GM19468 (cell line): ENCODE data around the gene SLC23A3.
A peak's percentile ranks its signal among the peaks of the same experiment; 100 is the strongest.

ENCODE experiments used
- ATAC-seq: cut with Tn5 transposase; IDR thresholded peaks from one replicate; pipeline ENCODE4 v1.9.1; 2021; ENCODE audit warnings: mild to moderate bottlenecking, moderate library complexity, moderate number of reproducible peaks; ENCODE audit not compliant: unreplicated experiment; ENCODE audit errors: extremely low read depth

The SLC23A3 gene

DNA sequence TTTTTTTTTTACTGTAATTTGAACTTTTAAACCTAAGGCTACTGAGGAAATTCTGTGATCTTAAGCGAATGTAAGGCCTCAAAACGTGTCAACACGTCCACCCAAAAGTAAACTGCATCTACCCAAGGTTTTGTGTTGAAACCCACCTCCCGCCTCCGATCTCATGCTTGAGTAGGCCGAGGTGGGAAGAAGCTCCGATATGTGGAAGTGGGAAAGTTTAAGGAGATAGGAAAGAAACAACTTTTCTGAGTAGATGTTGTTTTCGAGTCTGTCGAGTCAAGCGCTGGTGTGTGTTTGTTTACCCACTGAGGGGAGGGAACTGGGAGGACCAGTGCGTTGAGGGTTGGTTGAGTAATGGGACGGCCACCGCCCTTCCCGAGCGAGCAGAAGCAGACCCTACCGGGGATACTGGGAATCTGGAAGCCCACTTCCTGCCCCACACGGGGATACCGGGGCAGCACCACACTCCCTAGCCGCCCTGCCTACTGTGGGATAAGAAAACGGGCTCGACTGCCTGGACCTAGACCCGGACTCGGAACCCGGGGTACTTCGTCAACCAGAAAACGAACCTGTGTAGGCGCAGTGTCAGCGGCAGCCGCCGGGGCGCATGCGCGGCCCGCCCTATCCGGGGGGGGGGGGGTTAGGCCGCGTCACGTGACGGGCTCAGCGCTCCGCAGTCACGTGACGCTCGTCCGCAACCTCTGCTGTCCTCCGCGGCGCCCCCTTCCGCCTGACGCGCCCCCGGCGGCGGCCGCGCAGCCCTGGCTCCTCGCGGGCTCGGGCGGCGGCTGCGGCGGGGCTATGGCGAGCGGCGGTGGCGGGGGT lies 7.9 kb upstream of the SLC23A3 start, which contains the start of gene RETREG2:
Gene RETREG2 (plus strand): TSS at position 724 of the 825 bp plus-strand sequence. CDS start 78 bp downstream, at position 802.
- peak; percentile 8 for ATAC-seq

DNA sequence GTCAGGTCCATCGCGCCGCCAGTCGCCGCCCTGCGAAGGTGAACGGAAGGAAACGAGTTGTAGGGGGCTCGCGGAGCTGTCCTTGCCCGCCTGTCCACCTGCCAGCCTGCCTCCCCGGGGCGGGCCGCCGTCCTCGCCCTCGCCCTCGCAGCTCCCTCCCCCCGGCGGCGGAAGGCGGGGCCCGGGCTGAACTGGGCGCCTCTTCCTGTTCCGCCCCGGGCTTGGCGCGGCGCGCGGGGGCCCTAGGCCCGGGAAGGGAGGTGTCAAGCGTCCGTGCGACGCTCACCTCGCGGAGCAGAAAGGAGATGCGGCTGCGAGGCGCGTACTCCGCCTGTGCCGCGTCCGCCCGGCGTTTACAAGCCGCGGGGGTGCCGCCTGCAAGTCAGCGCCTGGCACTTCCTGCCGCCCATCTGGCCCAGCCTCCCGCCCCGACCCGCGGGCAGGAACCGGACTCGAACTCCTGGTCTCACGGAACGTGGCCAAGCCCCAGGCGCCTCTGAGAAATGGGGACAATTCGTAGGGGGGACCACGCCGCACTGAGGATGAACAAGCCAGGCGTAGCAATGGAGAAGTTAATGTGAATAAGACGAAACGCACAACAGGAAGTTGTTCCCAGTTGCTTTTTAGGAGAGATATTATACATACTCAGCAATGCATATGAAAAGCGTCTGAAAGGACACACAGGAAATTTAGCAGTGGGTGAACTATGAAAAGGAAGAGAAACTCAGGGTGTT lies 7.2 kb upstream of the SLC23A3 start, which contains the start of gene CNPPD1:
Gene CNPPD1 (minus strand): TSS at position 108 of the 734 bp plus-strand sequence. CDS start 97 bp downstream, at position 11.
- ATAC-seq = peak; percentile 42

DNA sequence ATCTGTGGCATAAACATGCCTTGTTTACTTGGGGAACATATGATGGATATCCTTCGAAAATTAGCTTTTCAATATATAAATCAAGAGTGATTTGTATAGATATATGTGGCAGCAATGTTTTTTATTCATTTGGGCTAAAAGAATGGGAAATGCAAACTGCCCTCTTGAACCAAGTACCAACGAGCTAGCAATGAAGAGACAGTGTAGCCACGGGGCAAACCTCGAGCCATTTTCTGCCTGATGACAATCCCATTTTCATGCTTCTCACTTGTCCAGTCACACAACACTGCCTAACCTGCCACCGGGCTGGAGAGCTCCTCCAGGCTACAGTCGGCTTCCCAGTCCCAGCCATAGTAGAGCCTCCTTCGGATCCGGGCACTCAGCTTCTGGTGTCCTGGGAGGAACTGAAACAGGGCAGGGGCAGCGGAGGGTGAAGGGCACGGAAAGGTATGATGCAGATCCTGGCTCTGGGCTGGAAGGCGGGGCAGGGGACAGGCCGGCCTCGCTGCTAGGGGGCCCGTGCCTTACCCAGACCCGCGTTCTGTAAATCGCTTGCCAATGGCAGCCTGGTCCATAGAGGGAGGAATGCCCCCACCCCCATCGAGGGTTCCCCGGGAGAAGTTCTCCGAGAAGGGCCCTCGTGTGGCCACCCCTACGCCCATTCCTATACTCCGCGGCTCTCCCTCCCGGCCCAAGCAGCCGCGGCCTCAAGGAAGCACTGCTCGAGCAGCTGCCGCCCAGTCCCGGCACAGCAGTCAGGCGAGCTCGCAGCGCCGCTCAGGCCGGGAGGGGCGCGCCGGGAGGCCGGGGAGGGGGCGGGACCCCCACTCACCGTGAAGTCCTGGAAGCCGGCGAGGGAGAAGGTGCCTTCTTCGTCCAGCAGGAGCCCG lies 6.3 kb upstream of the SLC23A3 start:
- ATAC-seq = no peak

DNA sequence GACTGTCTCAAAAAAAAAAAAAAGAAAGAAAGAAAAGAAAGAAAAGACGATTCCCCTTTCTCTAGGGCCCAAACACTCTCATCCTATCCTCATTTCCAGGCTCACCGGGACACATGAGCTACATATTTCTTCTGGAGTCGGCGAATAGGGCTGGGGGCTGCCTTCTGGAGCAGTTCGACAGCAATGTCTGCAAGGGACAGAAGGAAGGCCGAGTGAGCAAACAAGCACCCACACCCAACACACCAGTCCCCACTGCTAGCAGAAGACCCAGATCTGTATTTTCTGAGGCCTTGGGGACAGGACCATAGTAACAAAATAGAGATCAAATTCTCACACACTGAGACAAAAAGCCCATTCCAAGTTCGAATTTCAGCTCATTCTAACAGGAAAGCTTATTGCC lies 5.7 kb upstream of the SLC23A3 start:
- no peak for ATAC-seq

DNA sequence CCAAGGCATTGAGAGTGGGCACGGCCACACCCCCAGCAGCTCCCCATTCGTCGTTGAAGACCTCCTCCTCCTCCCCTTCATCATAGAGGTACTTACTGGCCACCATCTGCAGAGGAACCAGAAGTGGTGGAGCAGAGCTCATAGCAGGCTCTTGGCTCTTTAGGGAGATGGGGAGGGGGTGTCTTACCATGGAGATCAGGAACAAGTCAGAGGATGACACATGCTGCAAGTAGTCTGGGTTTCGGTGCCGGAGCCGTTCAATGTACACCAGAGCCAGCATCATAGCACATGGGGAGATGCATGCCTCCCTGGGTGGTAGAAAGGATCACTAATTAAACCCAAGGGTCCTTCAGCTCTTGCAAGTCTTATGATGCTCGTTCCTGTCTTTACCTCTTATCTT lies 5.0 kb upstream of the SLC23A3 start:
- ATAC-seq = no peak

DNA sequence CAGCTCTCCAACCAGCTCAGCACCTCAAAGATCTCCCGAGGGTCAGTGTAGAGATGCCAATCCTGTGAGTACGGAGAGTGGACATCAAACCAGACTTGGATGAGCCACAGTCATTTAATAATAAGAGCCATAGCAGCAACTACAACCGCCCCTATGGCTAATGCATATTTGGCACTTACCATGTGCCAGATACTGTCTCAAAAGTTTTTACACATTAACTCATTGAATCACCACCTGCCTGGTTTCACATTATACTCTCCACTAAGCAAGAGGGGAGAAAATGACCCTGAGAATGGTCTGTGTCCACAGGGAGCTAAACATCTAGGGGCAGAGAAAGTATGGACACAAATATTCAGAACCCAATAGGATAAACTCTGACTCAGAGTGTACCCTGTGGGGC lies 4.3 kb upstream of the SLC23A3 start:
- no peak for ATAC-seq

DNA sequence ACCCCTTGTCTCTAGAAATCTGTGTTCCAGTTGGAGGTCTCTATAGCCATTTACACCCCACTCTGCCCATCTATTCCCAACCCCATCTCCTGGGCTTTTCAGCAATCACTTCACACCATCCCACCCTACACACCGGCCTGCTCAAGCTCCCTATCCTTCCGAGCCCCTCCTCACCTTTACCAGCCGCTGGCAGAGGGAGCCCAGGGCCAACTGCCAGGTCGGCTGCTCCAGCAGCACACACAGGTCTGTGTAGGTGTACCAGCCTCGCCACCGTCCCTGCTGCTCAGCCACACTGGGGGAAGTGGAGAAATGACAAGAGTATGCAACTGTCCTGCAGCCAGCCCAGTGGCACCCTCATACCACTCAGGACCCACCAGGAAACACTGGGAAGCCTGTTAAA lies 3.3 kb upstream of the SLC23A3 start:
- no peak for ATAC-seq

DNA sequence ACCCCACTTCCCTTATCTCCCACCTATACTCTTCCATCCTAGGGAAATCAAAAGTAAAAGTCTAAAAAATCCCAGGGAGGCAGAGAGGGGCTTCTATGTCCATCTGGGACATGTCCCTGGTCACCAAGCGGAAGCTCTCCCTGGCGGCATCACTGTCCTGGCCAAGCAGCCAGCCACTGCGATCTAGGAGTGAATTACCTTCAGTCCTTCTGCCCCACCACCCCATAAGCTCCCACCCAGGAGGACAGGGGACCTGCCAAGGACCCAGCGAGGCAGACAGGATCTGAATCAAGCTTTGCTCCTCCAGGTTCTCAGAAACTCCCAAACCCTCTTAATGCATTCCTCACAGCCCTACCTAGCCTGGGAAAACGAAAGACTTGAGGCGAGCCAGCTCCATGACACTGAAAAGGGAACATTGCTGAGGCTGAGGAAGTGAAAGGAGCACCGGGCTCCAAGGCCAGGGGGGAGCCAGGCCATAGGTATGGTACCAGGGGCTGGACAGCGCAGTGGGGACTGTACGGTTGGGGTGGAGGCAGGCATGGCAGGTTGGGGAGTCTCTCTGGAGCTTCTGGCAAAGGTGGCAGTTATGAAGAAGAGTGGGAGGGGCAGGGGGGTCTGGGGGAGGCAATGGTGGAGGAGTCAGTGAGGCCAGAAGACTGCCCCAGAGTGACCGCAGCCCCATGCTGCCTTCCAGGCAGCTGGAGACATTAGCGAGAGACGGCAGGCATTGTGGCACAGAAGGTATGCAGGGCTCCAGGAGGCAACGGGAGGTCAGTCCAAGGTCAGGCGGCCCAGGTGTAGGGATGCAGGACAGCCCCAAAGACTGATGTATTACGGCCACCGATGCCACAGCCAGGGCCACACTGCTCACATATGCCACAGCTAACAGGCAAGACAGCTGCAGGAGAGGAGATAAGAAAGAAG lies 2.7 kb upstream of the SLC23A3 start:
- ATAC-seq = no peak

DNA sequence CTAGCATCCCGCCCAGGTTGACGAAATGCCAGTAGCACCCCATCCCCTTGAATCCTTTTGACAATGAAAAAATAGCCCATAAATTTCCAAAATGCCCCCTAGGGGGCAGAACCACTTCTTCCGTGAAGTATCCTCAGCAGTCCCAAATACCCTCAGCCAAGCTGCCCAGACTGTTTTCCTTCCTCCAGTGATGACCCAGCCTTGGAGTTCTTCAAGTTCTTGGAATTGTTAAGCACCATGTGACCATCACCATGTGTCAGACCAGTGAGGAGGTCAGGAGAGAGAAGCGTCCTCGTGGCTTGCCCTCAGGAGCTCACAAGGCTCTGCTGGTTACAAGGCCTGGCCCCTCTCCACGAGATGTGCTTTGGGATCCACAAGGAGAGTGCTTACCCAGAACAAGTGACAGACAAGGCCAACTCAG lies 1.4 kb upstream of the SLC23A3 start:
- no peak for ATAC-seq

DNA sequence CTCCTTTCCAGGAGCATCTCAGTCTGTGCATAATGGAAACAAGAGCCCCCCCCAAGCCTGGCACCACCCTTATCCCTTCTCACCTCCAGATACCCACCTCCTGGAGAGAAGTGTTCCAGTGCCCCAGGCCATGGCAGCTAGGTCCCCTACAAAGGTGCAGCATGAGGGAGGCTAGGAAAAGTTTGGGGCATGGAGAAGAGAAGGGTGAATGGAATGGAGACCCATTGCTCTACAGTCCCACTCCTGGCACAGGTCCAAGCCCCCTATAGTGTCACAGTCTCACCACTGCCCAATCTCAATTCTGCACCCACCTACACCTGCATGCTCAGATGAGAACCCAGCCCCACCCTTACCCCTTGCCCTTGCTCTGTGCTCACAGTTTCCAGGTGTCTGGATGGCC lies 897 bp downstream of the SLC23A3 start:
- ATAC-seq = no peak

DNA sequence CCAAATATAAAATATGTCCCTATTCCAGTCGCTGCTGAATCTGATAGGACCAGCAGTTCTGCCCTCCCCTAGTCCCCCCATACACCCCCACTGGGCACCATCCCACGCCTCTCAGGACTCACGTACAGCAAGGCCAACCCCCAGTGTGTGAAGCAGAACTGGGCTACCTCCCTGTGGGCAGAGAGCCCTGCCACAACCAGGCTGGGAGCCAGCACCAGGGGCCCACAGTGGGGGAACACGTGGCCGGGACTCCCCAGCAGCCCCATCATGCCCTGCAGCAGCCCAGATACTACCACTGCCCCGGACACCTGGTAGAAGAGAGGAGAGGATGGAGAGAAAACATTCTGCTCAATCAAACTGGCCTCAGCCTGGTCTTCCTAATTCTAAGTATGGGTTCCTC lies 1.3 kb downstream of the SLC23A3 start:
- ATAC-seq = no peak

DNA sequence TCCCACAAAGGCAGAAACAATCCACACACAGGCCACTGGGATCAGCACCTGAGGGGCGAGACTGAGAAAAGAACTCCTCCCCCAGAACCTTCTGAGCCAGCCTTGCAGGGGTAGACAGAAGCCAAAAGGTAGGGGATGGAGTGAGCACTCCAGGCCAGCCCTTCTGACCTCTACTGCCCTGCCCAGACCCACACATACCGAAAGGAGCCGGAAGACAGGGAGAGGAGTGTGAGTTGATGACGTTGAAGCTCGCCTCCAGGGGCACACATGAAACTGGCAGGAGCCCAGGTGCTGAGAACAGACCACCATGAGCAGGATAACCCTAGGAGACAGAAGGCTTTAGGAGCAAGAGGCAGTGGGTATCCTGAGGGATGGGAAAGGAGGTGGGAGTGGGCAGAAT lies 1.8 kb downstream of the SLC23A3 start:
- no peak for ATAC-seq

DNA sequence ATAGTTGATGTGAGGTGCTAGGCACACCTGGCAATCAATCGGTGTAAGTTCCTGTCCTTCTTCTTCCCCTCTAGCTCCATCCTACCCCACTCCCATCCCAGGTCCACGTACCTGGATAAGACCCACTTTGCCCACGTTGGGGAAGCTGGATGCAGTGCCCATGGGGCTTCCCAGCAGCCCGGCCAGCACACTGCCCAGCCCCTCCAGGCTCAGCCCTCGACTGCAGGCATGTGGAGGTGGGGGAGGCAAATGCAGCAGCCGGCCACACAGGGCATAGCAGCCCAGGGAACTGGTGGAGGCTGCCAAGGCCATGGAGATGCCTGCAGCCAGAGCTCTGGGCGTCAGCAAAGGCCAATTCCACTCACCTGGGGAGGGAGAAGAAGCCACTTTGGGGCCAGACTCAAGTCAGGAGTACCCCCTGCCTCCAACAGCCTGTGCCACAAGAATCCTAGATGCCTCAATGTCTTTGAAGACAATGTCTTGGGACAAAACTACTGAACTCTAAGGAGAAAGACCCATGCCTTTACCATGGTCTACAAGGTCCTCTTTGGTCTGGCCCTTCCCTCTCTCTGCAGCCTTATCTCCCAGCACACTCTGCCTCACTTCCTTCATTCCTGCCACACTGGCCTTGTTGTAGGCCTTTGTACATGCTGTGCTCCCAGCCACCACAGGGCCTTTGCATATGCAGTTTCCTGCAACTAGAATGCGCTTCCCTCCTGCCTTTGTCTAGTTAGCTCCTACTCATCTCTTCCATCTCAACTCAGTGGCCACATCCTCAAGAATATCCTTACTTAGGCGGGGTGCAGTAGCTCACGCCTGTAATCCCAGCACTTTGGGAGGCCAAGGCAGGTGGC lies 4.5 kb downstream of the SLC23A3 start:
- ATAC-seq = no peak

DNA sequence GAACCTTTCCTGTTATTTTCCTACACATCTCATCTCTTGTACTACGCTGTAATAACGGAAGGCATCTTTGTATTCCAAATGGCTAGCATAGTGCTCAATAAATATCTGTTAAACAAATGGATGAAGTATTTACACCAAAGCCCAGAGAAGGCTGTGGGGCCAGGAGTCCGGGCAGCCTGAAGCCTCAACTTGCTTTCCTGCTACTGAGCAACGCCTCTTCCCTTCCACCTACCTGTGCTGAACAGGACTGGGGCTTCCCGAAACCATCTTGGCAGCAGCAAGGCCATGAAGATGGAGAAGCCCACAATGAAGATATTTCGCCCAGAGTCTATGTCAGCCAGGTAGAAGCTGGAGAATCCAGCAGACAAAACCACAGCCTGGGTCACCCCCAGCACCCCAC lies 6.7 kb downstream of the SLC23A3 start:
- no peak for ATAC-seq

DNA sequence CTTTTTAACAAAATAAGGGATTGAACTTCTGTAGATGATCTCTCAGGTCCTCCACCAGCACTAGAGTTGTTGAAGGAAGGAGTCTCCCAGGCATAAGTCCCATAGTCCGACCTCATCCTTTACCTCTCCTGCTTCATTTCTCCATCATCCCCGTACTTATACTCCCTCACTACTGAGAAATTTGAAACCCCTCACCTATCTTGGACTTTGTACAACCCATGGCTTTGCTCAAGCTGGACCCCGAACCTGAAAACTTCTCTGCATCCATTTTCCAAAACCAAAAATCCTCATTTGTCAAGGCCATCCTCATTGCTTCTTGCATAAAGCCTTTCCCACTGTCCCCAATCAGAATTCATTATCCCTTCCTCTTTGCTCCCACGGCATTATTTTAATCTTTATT lies 8.7 kb downstream of the SLC23A3 start:
- ATAC-seq = no peak

DNA sequence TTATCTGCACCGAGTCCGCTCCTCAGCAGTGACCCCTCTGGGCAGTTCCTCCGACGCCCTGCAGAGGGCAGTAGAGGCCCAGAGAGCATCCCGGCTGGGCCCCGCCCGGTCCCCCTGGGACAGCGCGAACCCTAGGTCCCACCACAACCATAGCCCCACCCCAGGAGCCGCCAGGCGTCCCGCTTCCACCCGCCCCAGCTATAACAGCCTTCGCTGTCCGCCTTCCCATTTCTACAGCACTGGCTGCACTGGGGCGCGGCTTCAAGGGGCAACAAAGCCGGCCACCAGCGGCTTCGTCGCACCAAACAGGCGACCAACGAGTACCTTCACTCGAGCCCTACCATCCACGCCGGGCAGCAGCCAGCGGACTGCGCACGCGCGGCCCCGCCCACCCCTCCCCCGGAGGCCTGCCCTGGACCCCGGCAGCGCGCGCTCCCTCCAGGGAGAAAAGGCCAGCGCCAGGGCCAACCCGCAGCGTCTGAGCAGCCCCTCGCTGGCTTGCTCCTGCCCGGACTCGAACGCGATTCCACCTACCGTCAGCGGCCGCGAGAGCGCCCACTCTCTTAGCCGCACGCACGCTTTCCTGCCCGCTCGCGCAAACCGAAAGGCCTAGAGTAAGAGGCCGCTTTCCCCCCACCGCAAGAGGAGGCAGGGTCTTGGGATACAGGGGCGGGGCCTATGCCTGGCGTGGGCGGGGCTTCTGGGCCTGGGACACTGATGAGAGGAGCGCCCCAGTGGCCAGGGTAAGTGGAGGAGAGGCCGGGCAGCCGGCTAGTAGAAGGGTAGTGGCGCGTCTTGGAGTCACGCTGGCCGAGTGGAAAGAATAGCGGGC lies 9.4 kb downstream of the SLC23A3 start, which contains the start of gene NHEJ1:
Gene NHEJ1 (minus strand): TSS at position 630 of the 832 bp plus-strand sequence. CDS start 2,453 bp downstream, outside the sequence.
- ATAC-seq = peak; percentile 81

DNA sequence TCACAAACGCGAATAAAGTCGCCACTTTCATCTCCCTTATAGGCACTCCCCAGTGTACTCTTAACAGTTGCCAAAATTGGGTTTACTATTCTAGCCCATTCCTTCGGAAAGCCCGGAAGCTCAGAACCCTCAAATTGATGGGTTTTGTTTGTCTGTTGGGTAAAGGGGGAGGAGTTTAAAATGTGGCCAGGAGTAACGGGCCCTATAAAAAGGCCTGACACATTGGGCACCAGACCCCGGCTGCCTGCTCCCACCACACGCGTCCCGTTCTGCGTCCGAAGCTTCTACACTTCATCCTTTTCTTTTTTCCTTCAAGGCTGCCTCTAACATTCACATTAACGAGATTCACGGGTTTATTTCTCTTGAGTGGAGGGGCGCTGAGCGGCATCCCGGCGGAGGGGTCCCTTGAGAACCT lies 10.1 kb downstream of the SLC23A3 start:
- no peak for ATAC-seq
